Esophagus muscularis mucosa (tissue), 4 donors: ENCODE results near the gene SCN2A.

Experiments
- CTCF ChIP-seq, 3 experiments: fragments of 200-600 bp in 2 of 3; fragments of 450-650 bp in 1 of 3; sonication (generic) in 2 of 3; IDR thresholded peaks; one replicate each; pipeline ENCODE4 v1.5.1; 2017 to 2019; ENCODE audit warnings: antibody characterized with exemption in 3 of 3, mild to moderate bottlenecking in 2 of 3, moderate library complexity in 1 of 3
- EP300 ChIP-seq: sonication (generic); formaldehyde crosslinking; IDR thresholded peaks from one replicate; pipeline ENCODE4 v1.6.1; 2017; ENCODE audit warnings: antibody characterized with exemption
- POLR2A ChIP-seq: fragments of 450-650 bp; IDR thresholded peaks from one replicate; pipeline ENCODE4 v1.6.1; 2017; ENCODE audit warnings: antibody characterized with exemption, moderate library complexity, mild to moderate bottlenecking, low read depth
- POLR2AphosphoS5 ChIP-seq, 2 donors: sonication (generic); formaldehyde crosslinking; IDR thresholded peaks; one replicate each; pipeline ENCODE4 v1.6.1; 2017; ENCODE audit warnings: antibody characterized with exemption in 2 of 2

GRCh38 chr2:165434865-165435496, 195.8 kb downstream of the SCN2A start:
- no peak for TF ChIP-seq CTCF (IDR thresholded peaks at IDR 0.05)
- no peak for TF ChIP-seq POLR2A
- no peak for TF ChIP-seq EP300
- TF ChIP-seq POLR2AphosphoS5 (IDR thresholded peaks at IDR 0.05), result no peak
